ENCODE data around the gene IL11. TPM values are rescaled to one million over a fixed set of nuclear protein-coding genes. Genes with fewer than 3 reads are reported as not detected.

The IL11 gene
- total RNA-seq (2022; extraction: Qiagen RNA extraction) = 9.6 to 11.2 TPM (median 10.5 TPM) in 5 replicates

DNA sequence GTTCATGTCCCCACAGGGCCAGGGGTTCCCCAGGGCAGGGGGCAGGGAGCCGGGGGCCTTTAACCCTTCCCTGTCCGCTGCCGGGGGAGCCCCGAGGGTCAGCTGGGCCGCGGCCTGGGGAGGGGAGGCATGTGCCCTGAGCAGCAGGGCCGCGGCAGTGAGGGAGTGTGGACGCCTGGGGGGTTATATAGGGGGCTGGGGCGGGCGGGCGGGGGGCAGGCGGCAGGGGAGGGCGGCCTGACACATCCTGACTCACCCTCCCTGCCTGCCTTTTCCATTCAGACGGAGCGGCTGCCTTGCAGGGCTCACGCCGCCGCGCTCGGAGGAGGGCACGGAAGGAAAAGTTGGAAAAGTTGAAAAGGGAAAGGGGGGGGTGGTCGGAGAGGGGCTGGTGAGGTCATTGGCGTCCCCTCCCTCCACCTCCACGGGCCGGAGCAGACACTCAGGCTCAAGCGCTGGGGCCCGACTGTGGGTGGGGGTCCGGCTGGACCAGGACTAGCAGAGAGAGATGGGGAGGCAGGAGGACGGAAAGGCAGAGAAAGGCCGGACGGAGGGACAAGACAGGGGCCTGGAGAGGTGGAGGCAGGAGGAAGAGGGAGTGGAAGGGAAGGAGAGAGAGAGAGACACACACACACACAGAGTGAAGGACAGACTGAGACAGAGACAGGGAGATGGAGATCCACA, at the start of gene IL11:
Gene IL11, minus strand, starts transcription at position 159 of the 684 bp plus-strand sequence. Its CDS starts 153 bp downstream, at position 6.

DNA sequence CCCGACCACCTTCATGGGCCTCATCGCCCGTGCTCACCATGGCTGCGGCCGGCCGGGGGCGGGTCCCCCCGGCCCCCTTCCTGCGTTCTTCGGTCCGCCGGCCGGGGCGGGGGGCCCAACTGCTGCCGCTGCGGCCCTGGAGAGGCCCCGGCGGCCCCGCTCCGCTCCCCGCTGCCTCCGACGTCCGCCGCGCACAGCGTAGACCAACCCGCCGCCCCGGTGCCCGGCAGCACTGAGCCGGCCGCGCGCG, 37.2 kb upstream of the IL11 start, which contains the start of gene UBE2S:
Gene UBE2S, minus strand, starts transcription at position 239 of the 250 bp plus-strand sequence. Its CDS starts 199 bp downstream, at position 40.

DNA sequence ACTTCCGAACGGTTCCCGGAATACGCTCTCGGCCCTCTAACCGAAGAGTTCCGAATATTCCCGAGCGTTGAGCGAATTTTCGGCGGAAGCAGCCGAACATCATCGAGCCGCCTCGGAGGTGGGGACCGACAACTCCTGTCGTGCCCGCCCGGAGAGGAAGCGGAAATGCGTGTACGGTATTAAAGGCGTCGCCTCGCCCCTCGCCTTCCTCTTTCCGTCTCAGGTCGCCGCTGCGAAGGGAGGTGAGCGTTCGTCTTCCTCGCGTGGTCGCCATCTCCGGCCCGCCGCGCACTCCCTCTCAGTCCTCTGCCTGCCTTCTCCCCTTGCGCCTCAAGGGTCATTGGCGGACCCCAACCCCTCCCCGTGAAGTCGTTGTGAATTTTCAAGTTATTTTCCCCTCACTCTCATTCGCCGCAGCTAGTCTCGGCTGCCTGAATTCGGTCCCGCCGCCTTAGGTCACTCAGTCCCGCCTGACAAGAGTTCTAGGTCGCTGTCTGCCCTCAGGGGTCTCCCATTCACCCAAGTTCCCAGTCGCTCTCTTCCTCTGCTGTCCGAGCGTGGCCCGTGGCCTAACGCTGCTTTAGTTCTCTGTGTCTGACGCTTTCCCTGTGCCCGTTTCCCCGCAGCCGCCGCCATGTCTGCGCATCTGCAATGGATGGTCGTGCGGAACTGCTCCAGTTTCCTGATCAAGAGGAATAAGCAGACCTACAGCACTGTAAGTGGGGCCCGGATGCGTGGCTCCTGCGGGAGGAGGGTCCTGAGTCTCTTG, 15.6 kb upstream of the IL11 start, which contains the start of gene RPL28:
Gene RPL28, plus strand, starts transcription at position 209 of the 769 bp plus-strand sequence. Its CDS starts 426 bp downstream, at position 635.

DNA sequence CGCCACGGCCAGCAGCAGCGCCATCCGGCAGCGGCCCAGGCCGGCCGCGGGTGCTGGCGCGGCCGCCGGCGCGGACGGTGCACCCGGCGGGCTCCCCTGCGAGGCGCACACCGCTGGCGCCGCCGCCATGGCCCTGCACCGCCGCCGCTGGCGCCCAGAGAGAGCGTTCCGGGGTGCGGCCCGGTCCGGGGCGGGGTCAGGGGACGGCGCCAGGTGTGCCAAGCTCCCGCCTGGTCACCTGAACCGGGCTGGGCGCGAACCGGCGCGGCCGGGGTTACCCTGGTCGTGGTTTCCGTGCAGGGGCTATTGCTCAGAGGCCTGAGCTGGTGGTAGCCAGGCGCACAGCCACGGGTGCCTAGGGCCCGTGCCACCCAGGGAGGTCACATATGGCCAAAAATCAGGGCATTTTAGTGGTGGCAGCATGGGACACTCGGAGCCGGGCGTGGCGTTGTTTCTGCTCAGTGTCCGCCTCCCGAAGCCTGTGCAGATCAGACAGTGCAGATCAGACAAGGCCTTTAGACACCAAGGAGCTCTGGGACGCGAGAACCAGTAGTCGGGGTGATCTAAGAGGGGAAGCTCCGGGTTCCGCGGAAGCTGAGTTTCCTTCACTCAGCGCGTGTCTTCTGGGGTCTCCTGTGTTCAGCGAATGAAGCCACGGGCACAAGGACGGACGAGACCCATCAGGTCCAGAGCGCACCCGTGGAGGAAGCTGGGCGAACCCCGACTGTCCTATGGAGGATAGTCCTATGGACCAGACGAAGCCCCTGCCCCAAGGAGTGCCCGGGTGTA, 14.1 kb upstream of the IL11 start, which contains the start of gene TMEM238:
Gene TMEM238, minus strand, starts transcription at position 162 of the 789 bp plus-strand sequence. Its CDS starts 33 bp downstream, at position 129.

DNA sequence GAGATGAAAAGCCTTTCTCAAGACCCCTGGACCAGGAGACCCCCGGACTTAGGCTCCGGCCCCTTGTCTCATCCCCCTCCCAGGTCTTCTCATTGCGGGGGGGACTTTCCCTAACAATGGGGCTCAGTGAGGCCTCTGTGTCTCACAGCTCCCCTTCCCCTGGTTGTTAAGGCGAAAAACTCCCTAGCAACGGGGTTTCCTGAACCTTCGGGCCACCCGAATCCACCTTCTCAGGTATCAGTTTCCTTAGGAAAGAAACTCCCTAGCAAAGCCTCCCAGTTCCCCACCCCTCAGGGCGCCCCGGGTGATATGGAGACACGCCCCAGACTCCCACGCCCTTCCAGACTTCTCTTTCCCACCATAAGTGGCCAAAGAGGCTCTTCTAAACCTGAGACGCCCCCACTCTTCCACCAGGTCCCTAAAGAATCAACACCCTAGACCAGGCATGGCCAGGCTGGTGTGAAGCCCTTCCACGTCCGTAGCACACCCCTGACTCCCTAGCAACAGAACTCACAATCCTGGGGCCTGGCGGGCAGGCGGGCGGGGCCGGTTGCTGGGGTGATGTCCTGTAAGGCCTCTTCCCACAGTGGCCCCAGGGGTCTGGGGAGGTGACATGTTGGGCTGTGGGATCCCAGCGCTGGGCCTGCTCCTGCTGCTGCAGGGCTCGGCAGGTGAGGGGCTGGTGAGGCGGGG, 6.1 kb upstream of the IL11 start, which contains the start of gene TMEM190:
Gene TMEM190, plus strand, starts transcription at position 586 of the 693 bp plus-strand sequence. Its CDS starts 28 bp downstream, at position 614.

DNA sequence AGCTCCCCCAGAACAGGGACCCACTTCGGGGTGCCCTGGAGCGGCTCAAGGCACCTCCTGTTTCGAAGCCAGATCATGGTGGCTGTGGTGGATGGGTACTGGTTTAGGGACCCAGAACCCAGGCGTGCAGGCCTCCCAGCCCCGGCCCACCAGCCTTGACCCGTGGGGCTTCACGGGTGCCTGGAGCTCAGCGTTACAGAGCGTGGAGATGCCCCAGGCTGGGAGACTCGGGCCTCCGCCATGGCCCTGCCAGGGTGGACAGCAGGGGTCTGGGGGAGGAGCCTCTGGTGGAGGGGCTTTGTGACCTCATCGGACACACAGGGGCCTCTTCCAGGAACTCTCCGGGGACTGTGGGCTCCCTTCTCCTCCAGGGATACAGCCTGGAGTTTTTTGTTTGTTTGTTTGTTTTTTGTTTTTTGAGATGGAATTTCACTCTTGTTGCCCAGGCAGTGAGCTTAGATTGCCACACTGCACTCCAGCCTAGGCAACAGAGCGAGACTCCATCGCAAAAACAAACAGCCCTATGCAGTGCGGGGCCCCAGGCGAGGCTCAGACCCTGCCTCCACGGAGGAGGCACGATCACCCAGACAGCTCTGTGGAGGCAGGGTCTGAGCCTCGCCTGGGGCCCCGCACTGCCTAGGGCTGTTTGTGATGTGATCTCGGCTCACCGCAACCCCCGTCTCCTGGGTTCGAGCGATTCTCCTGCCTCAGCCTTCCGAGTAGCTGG, 7.1 kb downstream of the IL11 start, which contains the start of gene GARIN5B:
Gene GARIN5B, minus strand, starts transcription at position 271 of the 727 bp plus-strand sequence. Its CDS starts 194 bp downstream, at position 77.

DNA sequence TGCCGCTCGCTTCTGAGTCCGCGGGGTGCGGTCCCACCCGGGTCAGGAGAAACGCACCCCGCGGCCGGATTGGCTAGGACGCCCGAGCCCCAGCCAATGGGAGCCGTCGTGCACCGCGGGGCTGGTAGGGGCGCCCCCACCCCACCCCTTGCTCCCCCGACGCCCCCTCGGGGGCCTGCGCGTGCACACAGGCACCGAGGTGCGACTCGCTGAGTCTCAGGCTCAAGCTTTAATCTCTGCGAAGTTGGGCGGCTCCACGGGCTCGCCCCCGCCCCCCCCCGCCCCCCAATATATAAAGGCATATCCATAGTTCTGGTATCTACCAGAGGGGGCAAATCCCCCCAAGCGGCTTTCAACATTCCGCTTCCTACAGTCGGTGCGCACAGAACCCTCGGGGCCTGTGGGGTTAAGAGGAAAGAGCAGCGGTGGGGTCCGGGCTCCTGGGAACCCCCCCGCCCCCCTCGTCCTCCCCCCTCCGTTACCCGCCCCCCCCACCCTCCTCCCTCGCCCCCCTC, 15.5 kb downstream of the IL11 start, which contains the start of gene COX6B2:
Gene COX6B2, minus strand, starts transcription at position 22 of the 515 bp plus-strand sequence. CDS start 198 bp downstream, outside the sequence.

DNA sequence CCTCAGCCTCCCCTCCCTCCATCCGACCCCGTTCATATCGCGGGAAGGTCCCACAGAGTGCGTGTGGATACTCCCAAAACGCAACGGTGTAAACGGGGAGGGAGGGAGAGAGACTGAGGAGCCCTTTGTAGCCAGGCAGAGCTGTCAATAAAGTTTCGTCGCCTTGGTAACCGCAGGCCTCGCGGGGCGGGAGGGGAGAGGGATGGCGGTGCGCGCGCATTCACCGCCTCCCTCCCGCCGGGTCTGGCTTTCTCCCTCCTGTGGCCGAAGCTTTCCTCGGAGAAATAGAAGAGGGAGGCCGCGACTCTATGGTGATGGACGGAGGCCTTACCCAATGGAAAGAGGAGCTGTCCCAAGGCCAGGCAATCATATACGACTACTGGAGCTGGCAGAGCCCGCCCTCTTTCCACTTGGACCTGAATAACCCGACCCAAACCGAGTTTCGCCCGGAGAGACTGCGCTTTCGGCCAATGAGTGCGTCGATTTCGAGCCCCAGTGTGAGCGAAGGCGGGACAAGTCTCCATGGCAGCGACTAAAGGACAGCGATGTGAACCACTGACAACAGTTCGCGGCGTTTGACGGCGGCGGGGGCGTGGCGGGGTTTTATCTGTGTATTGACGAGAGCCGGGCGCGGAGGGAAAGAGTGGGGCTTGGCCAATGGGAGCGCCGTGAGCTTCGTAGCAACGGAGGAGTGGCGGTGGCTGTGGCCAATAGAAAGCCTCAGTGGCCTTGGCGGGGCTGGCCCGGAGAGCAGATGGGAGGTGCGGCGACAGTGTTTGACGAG, 31.0 kb downstream of the IL11 start, which contains the start of gene KMT5C:
Gene KMT5C, plus strand, starts transcription at position 772 of the 784 bp plus-strand sequence. CDS start 2,061 bp downstream, outside the sequence.

DNA sequence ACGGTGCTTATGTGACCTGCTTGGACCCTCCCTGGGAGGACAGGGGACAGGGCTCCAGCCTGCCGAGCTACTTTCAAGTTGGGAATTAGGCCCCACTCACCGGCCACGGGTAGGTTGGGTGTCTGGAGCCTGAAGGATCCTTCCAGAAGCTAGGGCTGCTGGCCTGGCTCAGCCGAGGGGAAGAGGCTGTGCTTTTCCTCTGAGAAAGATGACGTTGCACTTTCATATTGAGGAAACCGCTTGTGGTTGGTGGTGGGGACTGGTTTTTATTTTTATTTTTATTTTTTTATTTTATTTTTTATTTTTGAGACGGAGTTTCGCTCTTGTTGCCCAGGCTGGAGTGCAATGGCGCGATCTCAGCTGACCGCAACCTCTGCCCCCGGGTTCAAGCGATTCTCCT, 45.1 kb downstream of the IL11 start, which contains the start of gene TMEM150B:
Gene TMEM150B, minus strand, starts transcription at position 170 of the 400 bp plus-strand sequence. CDS start 4,305 bp downstream, outside the sequence.

Other genes starting within 250 kb of the IL11 start
- 108 to 151 TPM (median 139 TPM) in 5 replicates for gene TNNT1, start 221.3 kb downstream of the IL11 start, total RNA-seq (2022; extraction: Qiagen RNA extraction)
- 5.9 to 8.2 TPM (median 7.5 TPM) in 5 replicates for gene TNNI3, start 212.7 kb downstream of the IL11 start, total RNA-seq (2022; extraction: Qiagen RNA extraction)
- 4.6 to 5.9 TPM (median 5.4 TPM) in 5 replicates for gene DNAAF3, start 203.8 kb downstream of the IL11 start, total RNA-seq (2022; extraction: Qiagen RNA extraction)
- 1.9 to 5.0 TPM (median 3.5 TPM) in 5 replicates for gene SYT5, start 190.2 kb downstream of the IL11 start, total RNA-seq (2022; extraction: Qiagen RNA extraction)
- gene PTPRH, start 161.0 kb downstream of the IL11 start, total RNA-seq (2022; extraction: Qiagen RNA extraction) = 2.8 to 4.5 TPM (median 3.7 TPM) in 5 replicates
- 1.8 to 4.7 TPM (median 4.1 TPM) in 5 replicates for gene TMEM86B, start 141.7 kb downstream of the IL11 start, total RNA-seq (2022; extraction: Qiagen RNA extraction)
- 84.6 to 114 TPM (median 113 TPM) in 5 replicates for gene PPP6R1, start 111.4 kb downstream of the IL11 start, total RNA-seq (2022; extraction: Qiagen RNA extraction)
- gene HSPBP1, start 90.4 kb downstream of the IL11 start, total RNA-seq (2022; extraction: Qiagen RNA extraction) = 121 to 154 TPM (median 139 TPM) in 5 replicates
- 2.8 to 3.4 TPM (median 3.3 TPM) in 5 replicates for gene BRSK1, start 86.5 kb downstream of the IL11 start, total RNA-seq (2022; extraction: Qiagen RNA extraction)
- gene TMEM150B, start 45.1 kb downstream of the IL11 start, total RNA-seq (2022; extraction: Qiagen RNA extraction) = not detected in 5 replicates
- gene KMT5C, start 30.6 kb downstream of the IL11 start, total RNA-seq (2022; extraction: Qiagen RNA extraction) = 5.2 to 6.3 TPM (median 6.0 TPM) in 5 replicates
- gene COX6B2, start 15.7 kb downstream of the IL11 start, total RNA-seq (2022; extraction: Qiagen RNA extraction) = 0.61 to 1.1 TPM (median 0.83 TPM) in 5 replicates
- 0.03 to 0.14 TPM (median 0.12 TPM) in 5 replicates for gene GARIN5B, start 7.2 kb downstream of the IL11 start, total RNA-seq (2022; extraction: Qiagen RNA extraction)
- 0.93 to 2.2 TPM (median 1.3 TPM) in 5 replicates for gene TMEM190, start 6.4 kb upstream of the IL11 start, total RNA-seq (2022; extraction: Qiagen RNA extraction)
- 2.0 to 9.6 TPM (median 7.8 TPM) in 5 replicates for gene TMEM238, start 13.8 kb upstream of the IL11 start, total RNA-seq (2022; extraction: Qiagen RNA extraction)
- gene RPL28, start 15.5 kb upstream of the IL11 start, total RNA-seq (2022; extraction: Qiagen RNA extraction) = 2,614 to 2,914 TPM (median 2,802 TPM) in 5 replicates
- 270 to 454 TPM (median 404 TPM) in 5 replicates for gene UBE2S, start 37.3 kb upstream of the IL11 start, total RNA-seq (2022; extraction: Qiagen RNA extraction)
- gene SHISA7, start 72.8 kb upstream of the IL11 start, total RNA-seq (2022; extraction: Qiagen RNA extraction) = 0.01 TPM in 1 of 5 replicates, not detected in the others
- gene ISOC2, start 91.2 kb upstream of the IL11 start, total RNA-seq (2022; extraction: Qiagen RNA extraction) = 55.5 to 66.5 TPM (median 58.3 TPM) in 5 replicates
- not detected in 5 replicates for gene C19orf85, start 94.3 kb upstream of the IL11 start, total RNA-seq (2022; extraction: Qiagen RNA extraction)
- 5.1 to 10.1 TPM (median 7.8 TPM) in 5 replicates for gene ZNF628, start 106.2 kb upstream of the IL11 start, total RNA-seq (2022; extraction: Qiagen RNA extraction)
- gene NAT14, start 114.7 kb upstream of the IL11 start, total RNA-seq (2022; extraction: Qiagen RNA extraction) = 36.7 to 57.2 TPM (median 56.0 TPM) in 5 replicates
- gene SSC5D, start 118.0 kb upstream of the IL11 start, total RNA-seq (2022; extraction: Qiagen RNA extraction) = 0.40 to 0.99 TPM (median 0.66 TPM) in 5 replicates
- gene SBK2, start 166.7 kb upstream of the IL11 start, total RNA-seq (2022; extraction: Qiagen RNA extraction) = 1.5 to 2.4 TPM (median 1.9 TPM) in 5 replicates
- gene SBK3, start 175.1 kb upstream of the IL11 start, total RNA-seq (2022; extraction: Qiagen RNA extraction) = 1.9 to 2.2 TPM (median 2.1 TPM) in 5 replicates
- 20.8 to 35.0 TPM (median 33.5 TPM) in 5 replicates for gene ZNF579, start 210.4 kb upstream of the IL11 start, total RNA-seq (2022; extraction: Qiagen RNA extraction)
- gene FIZ1, start 229.1 kb upstream of the IL11 start, total RNA-seq (2022; extraction: Qiagen RNA extraction) = 20.8 to 26.0 TPM (median 24.6 TPM) in 5 replicates
- gene ZNF524, start 229.8 kb upstream of the IL11 start, total RNA-seq (2022; extraction: Qiagen RNA extraction) = 13.9 to 20.0 TPM (median 17.7 TPM) in 5 replicates
- gene ZNF865, start 235.2 kb upstream of the IL11 start, total RNA-seq (2022; extraction: Qiagen RNA extraction) = 7.1 to 12.5 TPM (median 12.2 TPM) in 5 replicates